Neural cell (in vitro differentiated cells): ENCODE results near the gene MIA2. TPM values are rescaled to one million over a fixed set of nuclear protein-coding genes. Genes with fewer than 3 reads are reported as not detected.

Experiments used
- H2AFZ ChIP-seq: fragments of 200-600, 300-800 bp; sonication (generic), shearing (Covaris generic); 2 replicates; pipeline ENCODE4 v1.6.0; 2014; ENCODE audit warnings: low read depth, mild to moderate bottlenecking, antibody characterized with exemption, low read length, moderate library complexity
- H3F3A ChIP-seq: fragments of 200-600 bp; shearing (Covaris generic); 2 replicates; pipeline ENCODE4 v1.6.1; 2016; ENCODE audit warnings: mild to moderate bottlenecking, moderate library complexity, mixed read lengths, antibody characterized with exemption, low read length; ENCODE audit not compliant: insufficient read depth, poor library complexity, severe bottlenecking
- H3K27ac ChIP-seq: fragments of 200-600, 300-800 bp; sonication (generic), shearing (Covaris generic); 2 replicates; pipeline ENCODE4 v1.5.1; 2014; ENCODE audit warnings: mild to moderate bottlenecking, low read length, moderate library complexity
- H3K27me3 ChIP-seq: fragments of 300-800, 200-600 bp; sonication (generic), shearing (Covaris generic); 2 replicates; pipeline ENCODE4 v1.6.0; 2014; ENCODE audit warnings: mild to moderate bottlenecking, low read depth, low read length, moderate library complexity; ENCODE audit not compliant: insufficient read depth
- H3K36me3 ChIP-seq: fragments of 300-800, 200-600 bp; sonication (generic), shearing (Covaris generic); 2 replicates; pipeline ENCODE4 v1.5.1; 2014; ENCODE audit warnings: mild to moderate bottlenecking, antibody characterized with exemption, low read length, moderate library complexity; ENCODE audit not compliant: insufficient read depth
- H3K4me2 ChIP-seq: fragments of 300-800, 200-600 bp; sonication (generic), shearing (Covaris generic); 2 replicates; pipeline ENCODE4 v1.6.0; 2014; ENCODE audit warnings: mild to moderate bottlenecking, low read length
- H3K4me3 ChIP-seq: fragments of 300-800, 200-600 bp; sonication (generic), shearing (Covaris generic); 2 replicates; pipeline ENCODE4 v1.5.1; 2014; ENCODE audit warnings: mild to moderate bottlenecking, low read length, moderate library complexity
- H3K79me2 ChIP-seq: fragments of 200-600 bp; shearing (Covaris generic); replicated peaks from 2 replicates; pipeline ENCODE4 v1.6.0; 2014; ENCODE audit warnings: mild to moderate bottlenecking, low read length, moderate library complexity; ENCODE audit not compliant: insufficient read depth
- H3K9ac ChIP-seq: fragments of 300-800, 200-600 bp; sonication (generic), shearing (Covaris generic); 2 replicates; pipeline ENCODE4 v1.6.1; 2016; ENCODE audit warnings: mild to moderate bottlenecking, low read length, mixed read lengths
- H3K9me2 ChIP-seq: fragments of 200-600 bp; shearing (Covaris generic); 2 replicates; pipeline ENCODE4 v1.6.1; 2016; ENCODE audit warnings: mild to moderate bottlenecking, low read length, mixed read lengths; ENCODE audit not compliant: insufficient read depth
- H3K9me3 ChIP-seq: fragments of 200-600, 300-800 bp; sonication (generic), shearing (Covaris generic); 2 replicates; pipeline ENCODE4 v1.6.1; 2016; ENCODE audit warnings: mild to moderate bottlenecking, mixed run types, low read length, moderate library complexity, mixed read lengths
- H4K20me1 ChIP-seq: fragments of 200-600 bp; shearing (Covaris generic); 2 replicates; pipeline ENCODE4 v1.6.1; 2016; ENCODE audit warnings: mild to moderate bottlenecking, mixed run types; ENCODE audit not compliant: insufficient read depth
- CTCF ChIP-seq: fragments of 450-650 bp; IDR thresholded peaks from 2 replicates; pipeline ENCODE4 v1.5.1; 2014; ENCODE audit warnings: antibody characterized with exemption, mild to moderate bottlenecking, moderate library complexity; ENCODE audit not compliant: poor library complexity, severe bottlenecking
- EP300 ChIP-seq: fragments of 450-650 bp; conservative IDR thresholded peaks from 2 replicates; pipeline ENCODE4 v1.6.1; 2014; ENCODE audit warnings: antibody characterized with exemption, mild to moderate bottlenecking, moderate library complexity; ENCODE audit not compliant: poor library complexity, severe bottlenecking
- EZH2 ChIP-seq: fragments of 200-600, 300-800 bp; shearing (Covaris generic), sonication (generic); IDR thresholded peaks from 2 replicates; pipeline ENCODE4 v1.6.1; 2014; ENCODE audit warnings: antibody characterized with exemption, low read length, borderline replicate concordance, mild to moderate bottlenecking; ENCODE audit not compliant: insufficient read depth, poor library complexity, severe bottlenecking
- MXI1 ChIP-seq: fragments of 450-650 bp; conservative IDR thresholded peaks from 2 replicates; pipeline ENCODE4 v1.6.1; 2014; ENCODE audit warnings: antibody characterized with exemption, mild to moderate bottlenecking; ENCODE audit not compliant: poor library complexity, severe bottlenecking
- POLR2AphosphoS5 ChIP-seq: IDR thresholded peaks from 2 replicates; pipeline ENCODE4 v1.6.1; 2012
- RAD21 ChIP-seq: fragments of 450-650 bp; conservative IDR thresholded peaks from 2 replicates; pipeline ENCODE4 v1.6.1; 2014; ENCODE audit warnings: antibody characterized with exemption, mild to moderate bottlenecking, moderate library complexity
- REST ChIP-seq: IDR thresholded peaks from 2 replicates; pipeline ENCODE4 v1.6.1; 2012; ENCODE audit warnings: borderline replicate concordance
- SMC3 ChIP-seq: fragments of 450-650 bp; conservative IDR thresholded peaks from 2 replicates; pipeline ENCODE4 v1.6.1; 2014; ENCODE audit warnings: antibody characterized with exemption, mild to moderate bottlenecking, moderate library complexity; ENCODE audit not compliant: poor library complexity
- TAF1 ChIP-seq: IDR thresholded peaks from 2 replicates; pipeline ENCODE4 v1.6.1; 2012; ENCODE audit warnings: low read depth
- polyA plus RNA-seq: library from polyadenylated mRNA; depleted of rRNA; stranded (reverse); fragments of >200 nt; gene quantifications from 2 replicates; pipeline ENCODE4 v1.2.3, GENCODE V29; 2014

MIA2 gene
- polyA plus RNA-seq, 1 donor from 2014 or later = 17.7 TPM

- Histone ChIP-seq H3K9ac (no peak overlapping the region), H3K27ac (no peak overlapping the region), H3K79me2 (no peaks in the 10 kb centered on the region), H3K36me3 (no peaks in the 10 kb centered on the region), H3K4me3 (no peak overlapping the region), H3F3A (no peaks in the 10 kb centered on the region), H2AFZ (no peak overlapping the region), H3K9me2 (no peaks in the 10 kb centered on the region), H4K20me1 (no peaks in the 10 kb centered on the region), H3K9me3 (no peaks in the 10 kb centered on the region), H3K4me2 (no peak overlapping the region), H3K27me3 (no peaks in the 10 kb centered on the region)
- TF ChIP-seq EZH2 (no peak), EP300 (no peak), REST (no peak), CTCF (no peak), POLR2AphosphoS5 (no peak), RAD21 (no peak), MXI1 (no peak), TAF1 (no peak), SMC3 (no peak)
These were observed 4.1 kb upstream of the MIA2 start for GRCh38 chr14:39229601-39230110.

GRCh38 chr14:39230416-39231035 lies 3.2 kb upstream of the MIA2 start:
- H3K79me2 ChIP-seq = no peaks in the 10 kb centered on the region
- no peak overlapping the region for H3K9ac ChIP-seq
- no peak for TF ChIP-seq EZH2
- TF ChIP-seq CTCF = no peak
- no peak for TF ChIP-seq TAF1
- no peak for TF ChIP-seq REST
- TF ChIP-seq MXI1 = no peak
- no peak for TF ChIP-seq POLR2AphosphoS5
- TF ChIP-seq RAD21 = no peak
- TF ChIP-seq SMC3 = no peak
- no peak for TF ChIP-seq EP300
- H3K9me2 ChIP-seq = no peaks in the 10 kb centered on the region
- H3K9me3 ChIP-seq = no peaks in the 10 kb centered on the region
- H2AFZ ChIP-seq = no peak overlapping the region
- H3K4me3 ChIP-seq = no peak overlapping the region
- no peaks in the 10 kb centered on the region for H3K36me3 ChIP-seq
- H3K27ac ChIP-seq = no peak overlapping the region
- H3F3A ChIP-seq = no peaks in the 10 kb centered on the region
- no peaks in the 10 kb centered on the region for H3K27me3 ChIP-seq
- no peaks in the 10 kb centered on the region for H4K20me1 ChIP-seq
- H3K4me2 ChIP-seq = no peak overlapping the region
